GM12892 (cell line): ENCODE results near the gene EHD2.
A peak's percentile ranks its signal among the peaks of the same experiment; 100 is the strongest.
"Not testable (repeated sequence)": the region's sequence is repeated elsewhere in the genome, so short reads cannot be mapped to it uniquely, and the experiment has no call there.

Experiments
- DNase-seq: peaks from one replicate; pipeline ENCODE4 v3.0.0; 2011; ENCODE audit not compliant: insufficient read length
- FAIRE-seq: peaks from 2 replicates; lab custom pipeline; 2011; peaks lifted over from hg19 to GRCh38; lab: Jason Lieb, UNC
- POLR2A ChIP-seq: IDR thresholded peaks from 2 replicates; pipeline ENCODE4 v1.6.1; 2011; ENCODE audit warnings: low read depth, low read length, control low read depth
- POLR2AphosphoS5 ChIP-seq: IDR thresholded peaks from 2 replicates; pipeline ENCODE4 v1.6.1; 2011; ENCODE audit warnings: low read depth, low read length, control low read depth
- TAF1 ChIP-seq: IDR thresholded peaks from 2 replicates; pipeline ENCODE4 v1.6.1; 2011; ENCODE audit warnings: low read depth, mild to moderate bottlenecking, control low read depth, low read length, borderline replicate concordance

The EHD2 gene

GRCh38 chr19:47702671-47703070 lies 10.6 kb upstream of the EHD2 start:
- TF ChIP-seq TAF1 (no peak), POLR2AphosphoS5 (no peak), POLR2A (no peak)
- no peak for FAIRE-seq

GRCh38 chr19:47703301-47703700 lies 9.9 kb upstream of the EHD2 start:
- TF ChIP-seq POLR2AphosphoS5 (no peak), TAF1 (no peak), POLR2A (no peak)
- DNase-seq (no peak), FAIRE-seq (no peak)

More at GRCh38 chr19:47702671-47703070, 10.6 kb upstream of the EHD2 start:
- no peak for DNase-seq

GRCh38 chr19:47704024-47704423 lies 9.2 kb upstream of the EHD2 start:
- TF ChIP-seq POLR2A: no peak
- TF ChIP-seq TAF1: no peak
- no peak for TF ChIP-seq POLR2AphosphoS5
- no peak for FAIRE-seq

GRCh38 chr19:47704656-47705055 lies 8.6 kb upstream of the EHD2 start:
- FAIRE-seq (no peak), DNase-seq (no peak)
- TF ChIP-seq TAF1 (no peak), POLR2AphosphoS5 (no peak), POLR2A (no peak)

More at GRCh38 chr19:47704024-47704423, 9.2 kb upstream of the EHD2 start:
- DNase-seq: no peak

- DNase-seq: peak; percentile 61
- TF ChIP-seq POLR2AphosphoS5 (no peak), TAF1 (no peak), POLR2A (no peak)
- peak; percentile 94 for FAIRE-seq
Observed at GRCh38 chr19:47707135-47707925, 5.9 kb upstream of the EHD2 start.

GRCh38 chr19:47711652-47712242 lies 1.5 kb upstream of the EHD2 start:
- TF ChIP-seq POLR2A (no peak), POLR2AphosphoS5 (no peak), TAF1 (no peak)
- DNase-seq (no peak), FAIRE-seq (no peak)

GRCh38 chr19:47714339-47714738 lies 1.1 kb downstream of the EHD2 start:
- TF ChIP-seq POLR2AphosphoS5 (no peak), TAF1 (no peak), POLR2A (no peak)
- DNase-seq (no peak), FAIRE-seq (no peak)

- DNase-seq, FAIRE-seq: not testable (repeated sequence)
Observed at GRCh38 chr19:47714855-47715254, 1.6 kb downstream of the EHD2 start.

GRCh38 chr19:47716270-47716937 lies 3.2 kb downstream of the EHD2 start:
- TF ChIP-seq POLR2A (no peak), TAF1 (no peak), POLR2AphosphoS5 (no peak)
- DNase-seq (no peak), FAIRE-seq (no peak)

- DNase-seq, FAIRE-seq: not testable (repeated sequence)
Observed at GRCh38 chr19:47718415-47719046, 5.3 kb downstream of the EHD2 start.

GRCh38 chr19:47719047-47719859 lies 6.0 kb downstream of the EHD2 start:
- FAIRE-seq (no peak), DNase-seq (no peak)
- TF ChIP-seq TAF1: no peak
- TF ChIP-seq POLR2AphosphoS5: no peak
- no peak for TF ChIP-seq POLR2A
